ENCODE data around the gene APLN. TPM values are rescaled to one million over a fixed set of nuclear protein-coding genes. Genes with fewer than 3 reads are reported as not detected.

Gene APLN
- total and polyA plus RNA-seq, 10 donors = 0.09 to 2.0 (median 0.26) TPM; not detected in 2

GRCh38 chrX:129658429-129658828 is 3.7 kb upstream of the APLN start:
- no peaks in the 10 kb centered on the region for H3K9me3 ChIP-seq
- peaks cover 0 to 23% (median 15%) of the 10 kb centered on the region in 6 donors for H3K4me1 ChIP-seq
- H3K27me3 ChIP-seq (replicated peaks in 1 of 7) = peaks cover 0 to 25% (median 15%) of the 10 kb centered on the region in 7 donors
- intact Hi-C loops (cut with DNase I; ENCODE audit: low total_unique reads) = no loop called here
- no peaks in the 10 kb centered on the region for H3K36me3 ChIP-seq
- no peak overlapping the region for H3K27ac ChIP-seq
- 81 to 100% (median 93%) methylated on average over 5 of the region's 5 CpGs for WGBS, 5 donors
- no peak for DNase-seq
- TF ChIP-seq, protein P1, sequence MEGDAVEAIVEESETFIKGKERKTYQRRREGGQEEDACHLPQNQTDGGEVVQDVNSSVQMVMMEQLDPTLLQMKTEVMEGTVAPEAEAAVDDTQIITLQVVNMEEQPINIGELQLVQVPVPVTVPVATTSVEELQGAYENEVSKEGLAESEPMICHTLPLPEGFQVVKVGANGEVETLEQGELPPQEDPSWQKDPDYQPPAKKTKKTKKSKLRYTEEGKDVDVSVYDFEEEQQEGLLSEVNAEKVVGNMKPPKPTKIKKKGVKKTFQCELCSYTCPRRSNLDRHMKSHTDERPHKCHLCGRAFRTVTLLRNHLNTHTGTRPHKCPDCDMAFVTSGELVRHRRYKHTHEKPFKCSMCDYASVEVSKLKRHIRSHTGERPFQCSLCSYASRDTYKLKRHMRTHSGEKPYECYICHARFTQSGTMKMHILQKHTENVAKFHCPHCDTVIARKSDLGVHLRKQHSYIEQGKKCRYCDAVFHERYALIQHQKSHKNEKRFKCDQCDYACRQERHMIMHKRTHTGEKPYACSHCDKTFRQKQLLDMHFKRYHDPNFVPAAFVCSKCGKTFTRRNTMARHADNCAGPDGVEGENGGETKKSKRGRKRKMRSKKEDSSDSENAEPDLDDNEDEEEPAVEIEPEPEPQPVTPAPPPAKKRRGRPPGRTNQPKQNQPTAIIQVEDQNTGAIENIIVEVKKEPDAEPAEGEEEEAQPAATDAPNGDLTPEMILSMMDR (IDR thresholded peaks at IDR 0.05 in 8 of 11, conservative IDR thresholded peaks at IDR 0.05 in 3 of 11) = no peak
- TF ChIP-seq POLR2A (IDR thresholded peaks at IDR 0.05) = no peak
- no peak for TF ChIP-seq POLR2AphosphoS5 (IDR thresholded peaks at IDR 0.05)
- H3K4me3 ChIP-seq = no peak overlapping the region

DNA sequence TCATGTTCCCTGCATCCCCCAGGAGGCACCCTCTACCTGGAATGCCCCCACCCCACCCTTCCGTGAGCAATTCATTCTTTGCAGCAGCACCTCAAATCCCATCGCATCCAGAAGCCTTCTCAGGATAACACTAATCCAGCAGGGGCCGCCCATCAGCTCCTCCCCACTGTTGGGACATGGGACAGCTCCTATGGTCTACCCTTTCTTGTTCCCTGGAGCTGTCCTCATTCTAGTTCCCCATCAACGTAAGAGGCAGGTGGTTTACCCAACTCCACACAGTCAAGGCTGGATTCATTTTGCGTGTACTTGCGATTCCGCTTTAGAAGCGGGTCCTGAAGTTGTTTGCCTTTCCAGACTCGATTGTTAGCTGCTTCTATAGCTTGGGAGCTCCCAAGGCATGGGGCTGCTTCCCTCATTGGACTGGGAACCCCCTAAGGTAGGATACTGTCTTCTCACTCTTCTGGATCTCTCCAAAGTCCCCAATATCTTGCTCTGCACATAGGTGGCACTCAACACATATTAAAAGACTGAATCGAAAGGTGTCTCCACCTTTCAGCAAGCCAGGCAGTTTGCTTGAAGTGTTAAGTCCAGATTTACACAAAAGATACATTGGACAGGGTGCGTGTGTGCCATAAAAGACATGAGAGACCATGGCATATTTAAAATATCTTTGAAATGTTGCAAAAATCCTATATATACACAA is 942 bp upstream of the APLN start:
- WGBS, 5 donors = 38 to 57% (median 50%) methylated on average over 10 to 11 of the region's 11 CpGs
- Histone ChIP-seq H3K4me1 (peaks cover 0 to 26% (median 15%) of the 10 kb centered on the region in 6 donors), H3K36me3 (no peaks in the 10 kb centered on the region), H3K4me3 (peak overlapping the region in 1 of 8 donors; percentile 70), H3K27ac (no peak overlapping the region), H3K27me3 (replicated peaks in 1 of 7) (peaks cover 0 to 38% (median 16%) of the 10 kb centered on the region in 7 donors), H3K9me3 (no peaks in the 10 kb centered on the region)
- no peak for TF ChIP-seq POLR2AphosphoS5 (IDR thresholded peaks at IDR 0.05)
- TF ChIP-seq, protein P1 (IDR thresholded peaks at IDR 0.05 in 8 of 11, conservative IDR thresholded peaks at IDR 0.05 in 3 of 11) = peak in 1 of 11 experiments; percentile 12
- DNase-seq = no peak
- intact Hi-C loops (cut with DNase I; ENCODE audit: low total_unique reads) = no loop called here

- intact Hi-C loops (cut with DNase I; ENCODE audit: low total_unique reads) = no loop called here
- Histone ChIP-seq H3K27me3 (replicated peaks in 1 of 7) (peaks cover 0 to 38% (median 16%) of the 10 kb centered on the region in 7 donors), H3K4me3 (peak overlapping the region in 7 of 8 donors; percentile 32 to 70 (median 42)), H3K9me3 (no peaks in the 10 kb centered on the region), H3K36me3 (no peaks in the 10 kb centered on the region), H3K4me1 (peaks cover 0 to 26% (median 15%) of the 10 kb centered on the region in 6 donors), H3K27ac (no peak overlapping the region)
- 3 to 48% (median 19%) methylated on average over 32 to 57 of the region's 57 CpGs; no CpG with 5 or more reads in 1 of the 5 donors for WGBS, 5 donors
- DNase-seq = no peak
- TF ChIP-seq, protein P1 (IDR thresholded peaks at IDR 0.05 in 8 of 11, conservative IDR thresholded peaks at IDR 0.05 in 3 of 11) = no peak
- TF ChIP-seq POLR2A (IDR thresholded peaks at IDR 0.05) = no peak
- no peak for TF ChIP-seq POLR2AphosphoS5 (IDR thresholded peaks at IDR 0.05)
Observed at GRCh38 chrX:129653971-129654651, 645 bp downstream of the APLN start.

Data from spleen (tissue), 11 donors.